ENCODE results near the gene TRIP12. TPM values are rescaled to one million over a fixed set of nuclear protein-coding genes. Genes with fewer than 3 reads are reported as not detected.

Gene TRIP12
- polyA plus RNA-seq, 2 of the 4 experiments (the other 2 are of a cell fraction): 103 to 151 TPM

GRCh38 chr2:229857634-229858033, 64.2 kb downstream of the TRIP12 start:
- POLR2A ChIA-PET: no interaction called here
- FAIRE-seq: no peak

GRCh38 chr2:229856413-229856812, 65.4 kb downstream of the TRIP12 start:
- no peak overlapping the region for H3K4me2 ChIP-seq
- H3K4me1 ChIP-seq: no peaks in the 10 kb centered on the region
- no peak for TF ChIP-seq HEYL (CRISPR knock-in tag; IDR thresholded peaks at IDR 0.05)
- TF ChIP-seq, protein P1, sequence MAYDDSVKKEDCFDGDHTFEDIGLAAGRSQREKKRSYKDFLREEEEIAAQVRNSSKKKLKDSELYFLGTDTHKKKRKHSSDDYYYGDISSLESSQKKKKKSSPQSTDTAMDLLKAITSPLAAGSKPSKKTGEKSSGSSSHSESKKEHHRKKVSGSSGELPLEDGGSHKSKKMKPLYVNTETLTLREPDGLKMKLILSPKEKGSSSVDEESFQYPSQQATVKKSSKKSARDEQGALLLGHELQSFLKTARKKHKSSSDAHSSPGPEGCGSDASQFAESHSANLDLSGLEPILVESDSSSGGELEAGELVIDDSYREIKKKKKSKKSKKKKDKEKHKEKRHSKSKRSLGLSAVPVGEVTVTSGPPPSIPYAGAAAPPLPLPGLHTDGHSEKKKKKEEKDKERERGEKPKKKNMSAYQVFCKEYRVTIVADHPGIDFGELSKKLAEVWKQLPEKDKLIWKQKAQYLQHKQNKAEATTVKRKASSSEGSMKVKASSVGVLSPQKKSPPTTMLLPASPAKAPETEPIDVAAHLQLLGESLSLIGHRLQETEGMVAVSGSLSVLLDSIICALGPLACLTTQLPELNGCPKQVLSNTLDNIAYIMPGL (CRISPR knock-in tag; IDR thresholded peaks at IDR 0.05; ENCODE audit: borderline replicate concordance): no peak
- no peak for DNase-seq (ENCODE audit: low read depth in 1 of 2, low spot score in 1 of 2)
- H3K4me3 ChIP-seq: no peak overlapping the region
- FAIRE-seq: no peak
- POLR2A ChIA-PET: no interaction called here
- ATAC-seq: no peak
- H3K27ac ChIP-seq: no peak overlapping the region
- CTCF ChIA-PET: interaction anchor here (0.6 to 1.0 kb wide), 3 partner anchors 11 to 303 kb away, joined by 3 to 4 read pairs (median 3); no protein-coding TSS in a partner anchor
- H3K9me3 ChIP-seq: no peaks in the 10 kb centered on the region

More at GRCh38 chr2:229857634-229858033, 64.2 kb downstream of the TRIP12 start:
- DNase-seq (ENCODE audit: low read depth in 1 of 2, low spot score in 1 of 2) (no peak), ATAC-seq (no peak)
- CTCF ChIA-PET: interaction anchor here (0.6 kb wide), 1 partner anchor 1963 kb away, joined by 3 read pairs; no protein-coding TSS in a partner anchor
- TF ChIP-seq NR3C1 (IDR thresholded peaks at IDR 0.05) (no peak), SMC3 (IDR thresholded peaks at IDR 0.05) (no peak), RARB (CRISPR knock-in tag; IDR thresholded peaks at IDR 0.05) (no peak), ZC3H11A (IDR thresholded peaks at IDR 0.05) (no peak), CBX8 (IDR thresholded peaks at IDR 0.05) (no peak), RCOR1 (IDR thresholded peaks at IDR 0.05; ENCODE audit: low read depth, low read length) (no peak)
- TF ChIP-seq, protein P2, sequence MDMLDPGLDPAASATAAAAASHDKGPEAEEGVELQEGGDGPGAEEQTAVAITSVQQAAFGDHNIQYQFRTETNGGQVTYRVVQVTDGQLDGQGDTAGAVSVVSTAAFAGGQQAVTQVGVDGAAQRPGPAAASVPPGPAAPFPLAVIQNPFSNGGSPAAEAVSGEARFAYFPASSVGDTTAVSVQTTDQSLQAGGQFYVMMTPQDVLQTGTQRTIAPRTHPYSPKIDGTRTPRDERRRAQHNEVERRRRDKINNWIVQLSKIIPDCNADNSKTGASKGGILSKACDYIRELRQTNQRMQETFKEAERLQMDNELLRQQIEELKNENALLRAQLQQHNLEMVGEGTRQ (IDR thresholded peaks at IDR 0.05): no peak
- Histone ChIP-seq H3K4me1 (0 out of 3 replicates have a peak, but pooled peaks cover under 1% of the 10 kb centered on the region), H3K9me3 (no peaks in the 10 kb centered on the region), H3K4me2 (no peak overlapping the region), H3K4me3 (no peak overlapping the region), H3K27ac (no peak overlapping the region)
- 89% methylated on average over 1 of the region's 1 CpG for WGBS (ENCODE audit: missing lambda C conversion rate)

DNA sequence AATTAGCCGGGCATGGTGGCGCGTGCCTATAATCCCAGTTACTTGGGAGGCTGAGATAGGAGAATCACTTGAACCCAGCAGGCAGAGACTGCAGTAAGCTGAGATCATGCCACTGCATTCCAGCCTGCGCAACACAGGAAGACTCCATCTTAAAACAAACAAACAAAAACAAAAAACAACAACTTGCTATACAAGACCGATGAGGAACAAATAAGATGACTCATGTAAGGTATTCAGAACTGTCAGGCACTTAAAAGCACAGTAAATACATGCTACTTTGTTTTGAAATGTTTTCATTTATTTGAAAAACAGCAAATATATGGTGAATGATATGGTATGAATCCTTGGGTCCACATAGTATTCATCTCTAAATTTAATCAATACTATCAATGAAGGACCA, 66.7 kb downstream of the TRIP12 start:
- Histone ChIP-seq H3K27ac (no peak overlapping the region), H3K4me1 (no peaks in the 10 kb centered on the region), H3K4me3 (no peak overlapping the region), H3K9me3 (no peaks in the 10 kb centered on the region), H3K4me2 (no peak overlapping the region)
- no peak for FAIRE-seq
- CTCF ChIA-PET: no interaction called here
- ATAC-seq: peak in 1 of 2 experiments; percentile 83; a peak in 3 of 6 replicates
- DNase-seq (ENCODE audit: low read depth in 1 of 2, low spot score in 1 of 2): peak in 1 of 2 experiments; percentile 42
- WGBS (ENCODE audit: missing lambda C conversion rate): 70% methylated on average over 5 of the region's 5 CpGs
- POLR2A ChIA-PET: no interaction called here
- TF ChIP-seq FOSL2 (IDR thresholded peaks at IDR 0.05) (no peak), FOSL2 (CRISPR knock-in tag; IDR thresholded peaks at IDR 0.05) (peak; percentile 62), HEYL (CRISPR knock-in tag; IDR thresholded peaks at IDR 0.05) (no peak)

DNA sequence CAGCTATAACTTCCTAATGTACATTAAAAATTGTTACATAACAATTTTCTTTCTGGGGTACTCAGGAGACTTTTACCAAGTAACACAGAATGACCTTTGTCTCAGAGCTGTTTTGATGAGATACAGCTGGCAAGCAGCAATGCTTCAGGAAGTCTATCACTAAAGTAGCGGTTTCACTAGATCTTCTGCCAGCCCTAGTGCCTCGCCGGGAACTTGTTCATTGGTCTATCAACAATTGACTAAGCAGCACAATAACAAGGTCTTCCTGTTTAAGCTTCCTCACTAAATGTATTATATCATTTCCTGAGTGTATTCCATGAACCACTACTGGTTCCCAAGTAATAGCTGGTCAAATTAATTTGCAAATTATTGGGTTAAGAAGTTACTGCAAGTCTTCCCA, 69.2 kb downstream of the TRIP12 start:
- H3K27ac ChIP-seq: no peak overlapping the region
- WGBS (ENCODE audit: missing lambda C conversion rate): 94% methylated on average over 3 of the region's 3 CpGs
- no peak for DNase-seq (ENCODE audit: low read depth in 1 of 2, low spot score in 1 of 2)
- no peaks in the 10 kb centered on the region for H3K4me1 ChIP-seq
- ChIA-PET CTCF (interaction anchor here (1.6 kb wide), 1 partner anchor 12 kb away, joined by 3 read pairs; no protein-coding TSS in a partner anchor), POLR2A (no interaction called here)
- no peak overlapping the region for H3K4me2 ChIP-seq
- H3K4me3 ChIP-seq: no peak overlapping the region
- ATAC-seq: no peak
- no peak for FAIRE-seq
- TF ChIP-seq EHF (CRISPR knock-in tag; IDR thresholded peaks at IDR 0.05) (no peak), GATA3 (IDR thresholded peaks at IDR 0.05; ENCODE audit: borderline replicate concordance) (no peak), FOSL2 (IDR thresholded peaks at IDR 0.05) (no peak), FOSL2 (CRISPR knock-in tag; IDR thresholded peaks at IDR 0.05) (no peak), HOXB5 (CRISPR knock-in tag; IDR thresholded peaks at IDR 0.05) (no peak), HES2 (IDR thresholded peaks at IDR 0.05) (no peak), MAX (IDR thresholded peaks at IDR 0.05) (no peak), CEBPB (IDR thresholded peaks at IDR 0.05) (no peak), PBX3 (IDR thresholded peaks at IDR 0.05) (no peak)
- TF ChIP-seq, protein P3, sequence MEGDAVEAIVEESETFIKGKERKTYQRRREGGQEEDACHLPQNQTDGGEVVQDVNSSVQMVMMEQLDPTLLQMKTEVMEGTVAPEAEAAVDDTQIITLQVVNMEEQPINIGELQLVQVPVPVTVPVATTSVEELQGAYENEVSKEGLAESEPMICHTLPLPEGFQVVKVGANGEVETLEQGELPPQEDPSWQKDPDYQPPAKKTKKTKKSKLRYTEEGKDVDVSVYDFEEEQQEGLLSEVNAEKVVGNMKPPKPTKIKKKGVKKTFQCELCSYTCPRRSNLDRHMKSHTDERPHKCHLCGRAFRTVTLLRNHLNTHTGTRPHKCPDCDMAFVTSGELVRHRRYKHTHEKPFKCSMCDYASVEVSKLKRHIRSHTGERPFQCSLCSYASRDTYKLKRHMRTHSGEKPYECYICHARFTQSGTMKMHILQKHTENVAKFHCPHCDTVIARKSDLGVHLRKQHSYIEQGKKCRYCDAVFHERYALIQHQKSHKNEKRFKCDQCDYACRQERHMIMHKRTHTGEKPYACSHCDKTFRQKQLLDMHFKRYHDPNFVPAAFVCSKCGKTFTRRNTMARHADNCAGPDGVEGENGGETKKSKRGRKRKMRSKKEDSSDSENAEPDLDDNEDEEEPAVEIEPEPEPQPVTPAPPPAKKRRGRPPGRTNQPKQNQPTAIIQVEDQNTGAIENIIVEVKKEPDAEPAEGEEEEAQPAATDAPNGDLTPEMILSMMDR (IDR thresholded peaks at IDR 0.05): no peak
- H3K9me3 ChIP-seq: no peaks in the 10 kb centered on the region
